ENCODE results near the gene RNF169. TPM values are rescaled to one million over a fixed set of nuclear protein-coding genes. Genes with fewer than 3 reads are reported as not detected.

Gene RNF169
- total RNA-seq, 1 donor from 2014 or later: 24.0 TPM

- Mint-ChIP-seq H3K27ac (no peak overlapping the region), H3K4me3 (ENCODE audit: low read depth) (no peak overlapping the region), H3K4me1 (ENCODE audit: low read depth) (no peaks in the 10 kb centered on the region), H3K36me3 (ENCODE audit: insufficient read depth) (peaks cover 23% of the 10 kb centered on the region), H3K27me3 (no peaks in the 10 kb centered on the region), H3K9me3 (ENCODE audit: low read depth) (no peaks in the 10 kb centered on the region)
- TF ChIP-seq CTCF (IDR thresholded peaks at IDR 0.05; ENCODE audit: unreplicated experiment): no peak
- no peak for DNase-seq (ENCODE audit: low spot score, unreplicated experiment)
These were observed 91.8 kb downstream of the RNF169 start for GRCh38 chr11:74840486-74840885.

- no peaks in the 10 kb centered on the region for H3K27me3 Mint-ChIP-seq
- H3K4me1 Mint-ChIP-seq (ENCODE audit: low read depth): no peaks in the 10 kb centered on the region
- DNase-seq (ENCODE audit: low spot score, unreplicated experiment): no peak
- H3K36me3 Mint-ChIP-seq (ENCODE audit: insufficient read depth): peaks cover 17% of the 10 kb centered on the region
- no peaks in the 10 kb centered on the region for H3K9me3 Mint-ChIP-seq (ENCODE audit: low read depth)
- H3K4me3 Mint-ChIP-seq (ENCODE audit: low read depth): no peak overlapping the region
- no peak for TF ChIP-seq CTCF (IDR thresholded peaks at IDR 0.05; ENCODE audit: unreplicated experiment)
- H3K27ac Mint-ChIP-seq: no peak overlapping the region
These were observed 94.3 kb downstream of the RNF169 start for GRCh38 chr11:74842967-74843366.

- H3K4me3 Mint-ChIP-seq (ENCODE audit: low read depth): no peak overlapping the region
- no peaks in the 10 kb centered on the region for H3K27me3 Mint-ChIP-seq
- peaks cover 15% of the 10 kb centered on the region for H3K36me3 Mint-ChIP-seq (ENCODE audit: insufficient read depth)
- TF ChIP-seq CTCF (IDR thresholded peaks at IDR 0.05; ENCODE audit: unreplicated experiment): no peak
- peaks cover 1% of the 10 kb centered on the region for H3K4me1 Mint-ChIP-seq (ENCODE audit: low read depth)
- DNase-seq (ENCODE audit: low spot score, unreplicated experiment): no peak
- no peak overlapping the region for H3K27ac Mint-ChIP-seq
- H3K9me3 Mint-ChIP-seq (ENCODE audit: low read depth): no peaks in the 10 kb centered on the region
These were observed 95.4 kb downstream of the RNF169 start for GRCh38 chr11:74844072-74844471.

GRCh38 chr11:74844865-74845264, 96.2 kb downstream of the RNF169 start:
- DNase-seq (ENCODE audit: low spot score, unreplicated experiment): no peak
- Mint-ChIP-seq H3K36me3 (ENCODE audit: insufficient read depth) (peaks cover 12% of the 10 kb centered on the region), H3K9me3 (ENCODE audit: low read depth) (no peaks in the 10 kb centered on the region), H3K4me3 (ENCODE audit: low read depth) (no peak overlapping the region), H3K27ac (no peak overlapping the region), H3K4me1 (ENCODE audit: low read depth) (peaks cover 6% of the 10 kb centered on the region), H3K27me3 (no peaks in the 10 kb centered on the region)
- TF ChIP-seq CTCF (IDR thresholded peaks at IDR 0.05; ENCODE audit: unreplicated experiment): no peak

GRCh38 chr11:74845978-74846517, 97.4 kb downstream of the RNF169 start:
- Mint-ChIP-seq H3K27ac (no peak overlapping the region), H3K4me3 (ENCODE audit: low read depth) (no peak overlapping the region), H3K36me3 (ENCODE audit: insufficient read depth) (peaks cover 13% of the 10 kb centered on the region), H3K27me3 (no peaks in the 10 kb centered on the region), H3K4me1 (ENCODE audit: low read depth) (peaks cover 11% of the 10 kb centered on the region), H3K9me3 (ENCODE audit: low read depth) (no peaks in the 10 kb centered on the region)
- TF ChIP-seq CTCF (IDR thresholded peaks at IDR 0.05; ENCODE audit: unreplicated experiment): no peak
- DNase-seq (ENCODE audit: low spot score, unreplicated experiment): no peak
